Rectal smooth muscle tissue (tissue), 1 donor: ENCODE results near the gene MAGEB17.
"Not testable (repeated sequence)": the region's sequence is repeated elsewhere in the genome, so short reads cannot be mapped to it uniquely, and the experiment has no call there.

Experiments
- H3K27ac ChIP-seq: one replicate; pipeline ENCODE4 v1.7.0; 2013; ENCODE audit warnings: low read depth, low read length, inconsistent platforms
- H3K27me3 ChIP-seq: one replicate; pipeline ENCODE4 v1.7.0; 2013; ENCODE audit warnings: low read length; ENCODE audit not compliant: control insufficient read depth, insufficient read depth
- H3K36me3 ChIP-seq: one replicate; pipeline ENCODE4 v1.7.0; 2013; ENCODE audit warnings: low read length; ENCODE audit not compliant: control insufficient read depth, insufficient read depth
- H3K4me1 ChIP-seq: one replicate; pipeline ENCODE4 v1.7.0; 2013; ENCODE audit warnings: low read length; ENCODE audit not compliant: control insufficient read depth, insufficient read depth
- H3K4me3 ChIP-seq: one replicate; pipeline ENCODE4 v1.7.0; 2013; ENCODE audit warnings: low read length
- H3K9ac ChIP-seq: one replicate; pipeline ENCODE4 v1.7.0; 2013; ENCODE audit warnings: low read length

Gene MAGEB17

GRCh38 chrX:16140983-16141382 is 26.3 kb upstream of the MAGEB17 start:
- Histone ChIP-seq H3K27me3 (no peaks in the 10 kb centered on the region), H3K27ac (no peak overlapping the region), H3K9ac (no peak overlapping the region), H3K36me3 (no peaks in the 10 kb centered on the region), H3K4me1 (no peaks in the 10 kb centered on the region), H3K4me3 (no peak overlapping the region)

- Histone ChIP-seq H3K4me3 (no peak overlapping the region), H3K27ac (no peak overlapping the region), H3K36me3 (no peaks in the 10 kb centered on the region), H3K27me3 (no peaks in the 10 kb centered on the region), H3K9ac (no peak overlapping the region), H3K4me1 (no peaks in the 10 kb centered on the region)
Observed at GRCh38 chrX:16141422-16142245, 25.6 kb upstream of the MAGEB17 start.

- no peaks in the 10 kb centered on the region for H3K4me1 ChIP-seq
Observed at GRCh38 chrX:16142246-16142558, 25.1 kb upstream of the MAGEB17 start.

GRCh38 chrX:16143968-16144367 is 23.3 kb upstream of the MAGEB17 start:
- no peaks in the 10 kb centered on the region for H3K4me1 ChIP-seq
- no peak overlapping the region for H3K4me3 ChIP-seq
- H3K36me3 ChIP-seq, result no peaks in the 10 kb centered on the region
- no peak overlapping the region for H3K27ac ChIP-seq
- peaks cover 3% of the 10 kb centered on the region for H3K27me3 ChIP-seq
- H3K9ac ChIP-seq, result no peak overlapping the region

More at GRCh38 chrX:16142246-16142558, 25.1 kb upstream of the MAGEB17 start:
- Histone ChIP-seq H3K27me3 (no peaks in the 10 kb centered on the region), H3K4me3 (no peak overlapping the region), H3K9ac (no peak overlapping the region), H3K27ac (no peak overlapping the region), H3K36me3 (no peaks in the 10 kb centered on the region)

- Histone ChIP-seq H3K4me1 (no peaks in the 10 kb centered on the region), H3K4me3 (no peak overlapping the region), H3K27me3 (peaks cover 3% of the 10 kb centered on the region), H3K36me3 (no peaks in the 10 kb centered on the region), H3K9ac (no peak overlapping the region), H3K27ac (no peak overlapping the region)
Observed at GRCh38 chrX:16144420-16144819, 22.9 kb upstream of the MAGEB17 start.

- not testable (repeated sequence) for H3K27ac ChIP-seq, H3K4me3 ChIP-seq, H3K27me3 ChIP-seq, H3K36me3 ChIP-seq, H3K9ac ChIP-seq, H3K4me1 ChIP-seq
Observed at GRCh38 chrX:16145093-16145492, 22.2 kb upstream of the MAGEB17 start.

GRCh38 chrX:16145656-16146055 is 21.6 kb upstream of the MAGEB17 start:
- Histone ChIP-seq H3K27ac (no peak overlapping the region), H3K4me1 (no peaks in the 10 kb centered on the region), H3K4me3 (no peak overlapping the region), H3K36me3 (no peaks in the 10 kb centered on the region), H3K9ac (no peak overlapping the region), H3K27me3 (peaks cover 3% of the 10 kb centered on the region)

GRCh38 chrX:16148896-16149295 is 18.4 kb upstream of the MAGEB17 start:
- Histone ChIP-seq H3K36me3 (no peaks in the 10 kb centered on the region), H3K9ac (no peak overlapping the region), H3K4me1 (no peaks in the 10 kb centered on the region), H3K27ac (no peak overlapping the region), H3K4me3 (no peak overlapping the region), H3K27me3 (peaks cover 3% of the 10 kb centered on the region)

GRCh38 chrX:16155581-16156096 is 11.6 kb upstream of the MAGEB17 start:
- no peak overlapping the region for H3K4me3 ChIP-seq

GRCh38 chrX:16156692-16157331 is 10.5 kb upstream of the MAGEB17 start:
- Histone ChIP-seq H3K27me3 (no peaks in the 10 kb centered on the region), H3K9ac (no peak overlapping the region), H3K4me3 (no peak overlapping the region), H3K27ac (no peak overlapping the region), H3K4me1 (no peaks in the 10 kb centered on the region), H3K36me3 (no peaks in the 10 kb centered on the region)

More at GRCh38 chrX:16155581-16156096, 11.6 kb upstream of the MAGEB17 start:
- Histone ChIP-seq H3K4me1 (no peaks in the 10 kb centered on the region), H3K27me3 (no peaks in the 10 kb centered on the region), H3K9ac (no peak overlapping the region), H3K36me3 (no peaks in the 10 kb centered on the region), H3K27ac (no peak overlapping the region)

GRCh38 chrX:16160729-16161128 is 6.6 kb upstream of the MAGEB17 start:
- H3K4me3 ChIP-seq, result no peak overlapping the region
- H3K9ac ChIP-seq, result no peak overlapping the region
- no peaks in the 10 kb centered on the region for H3K36me3 ChIP-seq

GRCh38 chrX:16161173-16161572 is 6.1 kb upstream of the MAGEB17 start:
- H3K27ac ChIP-seq, H3K4me3 ChIP-seq, H3K36me3 ChIP-seq, H3K9ac ChIP-seq, H3K27me3 ChIP-seq, H3K4me1 ChIP-seq: not testable (repeated sequence)

More at GRCh38 chrX:16160729-16161128, 6.6 kb upstream of the MAGEB17 start:
- no peaks in the 10 kb centered on the region for H3K27me3 ChIP-seq
- no peaks in the 10 kb centered on the region for H3K4me1 ChIP-seq
- H3K27ac ChIP-seq, result no peak overlapping the region

- Histone ChIP-seq H3K4me3 (no peak overlapping the region), H3K4me1 (no peaks in the 10 kb centered on the region), H3K27me3 (no peaks in the 10 kb centered on the region), H3K9ac (no peak overlapping the region), H3K36me3 (no peaks in the 10 kb centered on the region), H3K27ac (no peak overlapping the region)
Observed at GRCh38 chrX:16162391-16162790, 4.9 kb upstream of the MAGEB17 start.
